Measurements from ENCODE around the gene LPP.

Gene LPP

GRCh38 chr3:188403404-188403803 is 249.4 kb downstream of the LPP start:
- no peak overlapping the region for H3K9ac ChIP-seq (ENCODE audit: low read depth, low read length)
- no peaks in the 10 kb centered on the region for H3K27me3 ChIP-seq (ENCODE audit: control insufficient read depth, insufficient read depth, low read length)
- no peak overlapping the region for H3K27ac ChIP-seq (ENCODE audit: low read depth, low read length)
- H3K4me1 ChIP-seq (ENCODE audit: control insufficient read depth, insufficient read depth, low read length): no peaks in the 10 kb centered on the region
- H3K36me3 ChIP-seq (ENCODE audit: control insufficient read depth, insufficient read depth, low read length): no peaks in the 10 kb centered on the region
- no peak overlapping the region for H3K4me3 ChIP-seq (ENCODE audit: low read depth, low read length)
- no peaks in the 10 kb centered on the region for H3K9me3 ChIP-seq (ENCODE audit: control insufficient read depth, insufficient read depth, low read length)

GRCh38 chr3:188404124-188404523 is 250.2 kb downstream of the LPP start:
- no peaks in the 10 kb centered on the region for H3K9me3 ChIP-seq (ENCODE audit: control insufficient read depth, insufficient read depth, low read length)
- H3K27me3 ChIP-seq (ENCODE audit: control insufficient read depth, insufficient read depth, low read length): no peaks in the 10 kb centered on the region
- H3K36me3 ChIP-seq (ENCODE audit: control insufficient read depth, insufficient read depth, low read length): no peaks in the 10 kb centered on the region
- H3K27ac ChIP-seq (ENCODE audit: low read depth, low read length): no peak overlapping the region
- H3K4me3 ChIP-seq (ENCODE audit: low read depth, low read length): no peak overlapping the region
- H3K4me1 ChIP-seq (ENCODE audit: control insufficient read depth, insufficient read depth, low read length): no peaks in the 10 kb centered on the region
- no peak overlapping the region for H3K9ac ChIP-seq (ENCODE audit: low read depth, low read length)

- no peak overlapping the region for H3K27ac ChIP-seq (ENCODE audit: low read depth, low read length)
- no peaks in the 10 kb centered on the region for H3K27me3 ChIP-seq (ENCODE audit: control insufficient read depth, insufficient read depth, low read length)
- no peak overlapping the region for H3K9ac ChIP-seq (ENCODE audit: low read depth, low read length)
- no peak overlapping the region for H3K4me3 ChIP-seq (ENCODE audit: low read depth, low read length)
- H3K9me3 ChIP-seq (ENCODE audit: control insufficient read depth, insufficient read depth, low read length): no peaks in the 10 kb centered on the region
- no peaks in the 10 kb centered on the region for H3K4me1 ChIP-seq (ENCODE audit: control insufficient read depth, insufficient read depth, low read length)
- H3K36me3 ChIP-seq (ENCODE audit: control insufficient read depth, insufficient read depth, low read length): no peaks in the 10 kb centered on the region
These were observed 250.7 kb downstream of the LPP start for GRCh38 chr3:188404701-188405100.

- H3K27ac ChIP-seq (ENCODE audit: low read depth, low read length): no peak overlapping the region
- no peaks in the 10 kb centered on the region for H3K36me3 ChIP-seq (ENCODE audit: control insufficient read depth, insufficient read depth, low read length)
- no peak overlapping the region for H3K4me3 ChIP-seq (ENCODE audit: low read depth, low read length)
- H3K9ac ChIP-seq (ENCODE audit: low read depth, low read length): no peak overlapping the region
- no peaks in the 10 kb centered on the region for H3K9me3 ChIP-seq (ENCODE audit: control insufficient read depth, insufficient read depth, low read length)
- peaks cover 2% of the 10 kb centered on the region; the same call in 1 of the 2 replicates for H3K4me1 ChIP-seq (ENCODE audit: control insufficient read depth, insufficient read depth, low read length)
- H3K27me3 ChIP-seq (ENCODE audit: control insufficient read depth, insufficient read depth, low read length): no peaks in the 10 kb centered on the region
These were observed 253.4 kb downstream of the LPP start for GRCh38 chr3:188407158-188407880.

GRCh38 chr3:188408831-188409230 is 254.9 kb downstream of the LPP start:
- no peaks in the 10 kb centered on the region for H3K27me3 ChIP-seq (ENCODE audit: control insufficient read depth, insufficient read depth, low read length)
- H3K9ac ChIP-seq (ENCODE audit: low read depth, low read length): no peak overlapping the region
- no peaks in the 10 kb centered on the region for H3K9me3 ChIP-seq (ENCODE audit: control insufficient read depth, insufficient read depth, low read length)
- peaks cover 4% of the 10 kb centered on the region; the same call in 1 of the 2 replicates for H3K4me1 ChIP-seq (ENCODE audit: control insufficient read depth, insufficient read depth, low read length)
- H3K36me3 ChIP-seq (ENCODE audit: control insufficient read depth, insufficient read depth, low read length): no peaks in the 10 kb centered on the region
- H3K4me3 ChIP-seq (ENCODE audit: low read depth, low read length): no peak overlapping the region
- H3K27ac ChIP-seq (ENCODE audit: low read depth, low read length): no peak overlapping the region

- no peak overlapping the region for H3K27ac ChIP-seq (ENCODE audit: low read depth, low read length)
- H3K36me3 ChIP-seq (ENCODE audit: control insufficient read depth, insufficient read depth, low read length): no peaks in the 10 kb centered on the region
- H3K9me3 ChIP-seq (ENCODE audit: control insufficient read depth, insufficient read depth, low read length): no peaks in the 10 kb centered on the region
- no peaks in the 10 kb centered on the region for H3K27me3 ChIP-seq (ENCODE audit: control insufficient read depth, insufficient read depth, low read length)
- peaks cover 4% of the 10 kb centered on the region; the same call in 1 of the 2 replicates for H3K4me1 ChIP-seq (ENCODE audit: control insufficient read depth, insufficient read depth, low read length)
- H3K9ac ChIP-seq (ENCODE audit: low read depth, low read length): no peak overlapping the region
- no peak overlapping the region for H3K4me3 ChIP-seq (ENCODE audit: low read depth, low read length)
These were observed 257.8 kb downstream of the LPP start for GRCh38 chr3:188411750-188412149.

- Histone ChIP-seq H3K9me3 (ENCODE audit: control insufficient read depth, insufficient read depth, low read length) (no peaks in the 10 kb centered on the region), H3K27me3 (ENCODE audit: control insufficient read depth, insufficient read depth, low read length) (no peaks in the 10 kb centered on the region), H3K27ac (ENCODE audit: low read depth, low read length) (no peak overlapping the region), H3K36me3 (ENCODE audit: control insufficient read depth, insufficient read depth, low read length) (no peaks in the 10 kb centered on the region), H3K4me1 (ENCODE audit: control insufficient read depth, insufficient read depth, low read length) (peaks cover 4% of the 10 kb centered on the region; the same call in 1 of the 2 replicates), H3K9ac (ENCODE audit: low read depth, low read length) (no peak overlapping the region), H3K4me3 (ENCODE audit: low read depth, low read length) (no peak overlapping the region)
These were observed 261.2 kb downstream of the LPP start for GRCh38 chr3:188415196-188415595.

- no peak overlapping the region for H3K27ac ChIP-seq (ENCODE audit: low read depth, low read length)
These were observed 262.1 kb downstream of the LPP start for GRCh38 chr3:188416041-188416440.

GRCh38 chr3:188417271-188417696 is 263.3 kb downstream of the LPP start:
- Histone ChIP-seq H3K4me1 (ENCODE audit: control insufficient read depth, insufficient read depth, low read length) (peaks cover 3% of the 10 kb centered on the region; the same call in 1 of the 2 replicates), H3K36me3 (ENCODE audit: control insufficient read depth, insufficient read depth, low read length) (no peaks in the 10 kb centered on the region), H3K4me3 (ENCODE audit: low read depth, low read length) (no peak overlapping the region), H3K27ac (ENCODE audit: low read depth, low read length) (no peak overlapping the region), H3K9ac (ENCODE audit: low read depth, low read length) (no peak overlapping the region), H3K9me3 (ENCODE audit: control insufficient read depth, insufficient read depth, low read length) (no peaks in the 10 kb centered on the region), H3K27me3 (ENCODE audit: control insufficient read depth, insufficient read depth, low read length) (no peaks in the 10 kb centered on the region)

More at GRCh38 chr3:188416041-188416440, 262.1 kb downstream of the LPP start:
- Histone ChIP-seq H3K9ac (ENCODE audit: low read depth, low read length) (no peak overlapping the region), H3K36me3 (ENCODE audit: control insufficient read depth, insufficient read depth, low read length) (no peaks in the 10 kb centered on the region), H3K4me3 (ENCODE audit: low read depth, low read length) (no peak overlapping the region), H3K4me1 (ENCODE audit: control insufficient read depth, insufficient read depth, low read length) (peaks cover 4% of the 10 kb centered on the region; the same call in 1 of the 2 replicates), H3K9me3 (ENCODE audit: control insufficient read depth, insufficient read depth, low read length) (no peaks in the 10 kb centered on the region), H3K27me3 (ENCODE audit: control insufficient read depth, insufficient read depth, low read length) (no peaks in the 10 kb centered on the region)

- H3K27ac ChIP-seq (ENCODE audit: low read depth, low read length): no peak overlapping the region
- no peaks in the 10 kb centered on the region for H3K4me1 ChIP-seq (ENCODE audit: control insufficient read depth, insufficient read depth, low read length)
- H3K9me3 ChIP-seq (ENCODE audit: control insufficient read depth, insufficient read depth, low read length): no peaks in the 10 kb centered on the region
- no peak overlapping the region for H3K4me3 ChIP-seq (ENCODE audit: low read depth, low read length)
- no peaks in the 10 kb centered on the region for H3K36me3 ChIP-seq (ENCODE audit: control insufficient read depth, insufficient read depth, low read length)
- no peak overlapping the region for H3K9ac ChIP-seq (ENCODE audit: low read depth, low read length)
- no peaks in the 10 kb centered on the region for H3K27me3 ChIP-seq (ENCODE audit: control insufficient read depth, insufficient read depth, low read length)
These were observed 263.8 kb downstream of the LPP start for GRCh38 chr3:188417766-188418165.

GRCh38 chr3:188421151-188421821 is 267.3 kb downstream of the LPP start:
- no peaks in the 10 kb centered on the region for H3K4me1 ChIP-seq (ENCODE audit: control insufficient read depth, insufficient read depth, low read length)
- no peak overlapping the region for H3K9ac ChIP-seq (ENCODE audit: low read depth, low read length)
- no peak overlapping the region for H3K4me3 ChIP-seq (ENCODE audit: low read depth, low read length)
- no peaks in the 10 kb centered on the region for H3K9me3 ChIP-seq (ENCODE audit: control insufficient read depth, insufficient read depth, low read length)
- no peaks in the 10 kb centered on the region for H3K27me3 ChIP-seq (ENCODE audit: control insufficient read depth, insufficient read depth, low read length)
- no peak overlapping the region for H3K27ac ChIP-seq (ENCODE audit: low read depth, low read length)
- H3K36me3 ChIP-seq (ENCODE audit: control insufficient read depth, insufficient read depth, low read length): no peaks in the 10 kb centered on the region
